MCF 10A (cell line): ENCODE results near the gene TMEM91. TPM values are rescaled to one million over a fixed set of nuclear protein-coding genes. Genes with fewer than 3 reads are reported as not detected.

Experiments used
- BruUV-seq: library from RNA; stranded (reverse); fragments of 400-500 nt; replicated peaks from 2 replicates; lab custom pipeline; 2021; lab: Mats Ljungman, UMichigan
- CTCF ChIA-PET: fragments of 300-600 bp; sonication (Branson Sonifier 250); formaldehyde crosslinking; extraction: SDS; loops from one replicate; lab custom pipeline; 2021; ENCODE audit warnings: antibody characterized with exemption, inconsistent platforms; lab: Yijun Ruan, JAX
- POLR2A ChIA-PET: fragments of 300-600, 350-650 bp; sonication (Branson Sonifier 250); formaldehyde crosslinking; extraction: SDS; loops from one replicate; lab custom pipeline; 2020; ENCODE audit warnings: antibody characterized with exemption, inconsistent platforms; lab: Yijun Ruan, JAX
- DNase-seq: peaks from one replicate; pipeline ENCODE4 v3.0.0-alpha.2; 2018; ENCODE audit not compliant: unreplicated experiment
- H3K27ac Mint-ChIP-seq: one replicate; pipeline ENCODE4 v1.8.0; 2022; ENCODE audit warnings: mild to moderate bottlenecking, low read depth, mixed read lengths; ENCODE audit not compliant: unreplicated experiment
- H3K27me3 Mint-ChIP-seq: one replicate; pipeline ENCODE4 v1.8.0; 2022; ENCODE audit warnings: mixed read lengths; ENCODE audit not compliant: insufficient read depth, unreplicated experiment
- H3K36me3 Mint-ChIP-seq: one replicate; pipeline ENCODE4 v1.8.0; 2022; ENCODE audit warnings: mild to moderate bottlenecking, moderate library complexity, mixed read lengths; ENCODE audit not compliant: insufficient read depth, unreplicated experiment
- H3K4me1 Mint-ChIP-seq: one replicate; pipeline ENCODE4 v1.8.0; 2022; ENCODE audit warnings: mixed read lengths; ENCODE audit not compliant: insufficient read depth, unreplicated experiment
- H3K4me3 Mint-ChIP-seq: one replicate; pipeline ENCODE4 v1.8.0; 2022; ENCODE audit warnings: mild to moderate bottlenecking, moderate library complexity, mixed read lengths; ENCODE audit not compliant: unreplicated experiment
- H3K9me3 Mint-ChIP-seq: one replicate; pipeline ENCODE4 v1.8.0; 2022; ENCODE audit warnings: mixed read lengths; ENCODE audit not compliant: unreplicated experiment
- intact Hi-C: fragments of 100-400 bp; cut with micrococcal nuclease; formaldehyde crosslinking; loops from 2 replicates; pipeline ENCODE4 v1.14.1; 2022
- total RNA-seq: library from RNA; stranded (reverse); gene quantifications from 2 replicates; pipeline ENCODE4 v1.2.3, GENCODE V29; 2022
- TF ChIP-seq, protein P1 (sequence below): fragments of 200-600 bp; IDR thresholded peaks from one replicate; pipeline ENCODE4 v1.8.0; 2022; ENCODE audit warnings: antibody characterized with exemption, mild to moderate bottlenecking; ENCODE audit not compliant: unreplicated experiment

Gene TMEM91
- total RNA-seq, 1 experiment from 2014 or later = 6.1 TPM

DNA sequence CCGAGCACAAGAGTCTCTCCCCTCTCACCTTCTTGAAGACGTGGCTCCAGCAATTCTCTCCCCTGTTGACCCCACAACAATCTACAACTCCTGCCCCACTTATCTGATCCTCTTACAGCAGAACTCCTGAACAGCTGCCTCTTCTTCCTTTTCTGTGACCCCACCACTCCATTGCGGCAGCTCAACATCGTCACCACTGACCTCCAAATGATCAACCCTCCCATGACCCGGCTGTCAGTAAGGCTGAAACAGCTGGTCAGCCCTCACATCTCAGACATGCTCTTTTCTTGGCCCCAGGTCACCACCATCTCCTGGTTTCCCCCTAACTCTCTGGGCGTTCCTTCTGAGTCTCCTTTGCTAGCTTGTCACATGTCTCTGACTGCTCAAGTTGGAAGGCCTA lies 19.0 kb downstream of the TMEM91 start:
- ChIA-PET CTCF (interaction anchor here (0.6 to 1.0 kb wide), 2 partner anchors 87 to 175 kb away, joined by 3 read pairs; no protein-coding TSS in a partner anchor), POLR2A (interaction anchor here (0.7 to 2.1 kb wide), 3 partner anchors 11 to 676 kb away, joined by 3 to 7 read pairs (median 6); no protein-coding TSS in a partner anchor)
- BruUV-seq = no TSS peak
- peaks cover 30% of the 10 kb centered on the region for H3K4me1 Mint-ChIP-seq
- peak overlapping the region; percentile 76 for H3K27ac Mint-ChIP-seq
- no peaks in the 10 kb centered on the region for H3K27me3 Mint-ChIP-seq
- intact Hi-C loops = loop anchor here (5.0 kb wide), 1 partner anchor 43 kb away; the partner anchor contains the start of gene TGFB1
- TF ChIP-seq, protein P1, sequence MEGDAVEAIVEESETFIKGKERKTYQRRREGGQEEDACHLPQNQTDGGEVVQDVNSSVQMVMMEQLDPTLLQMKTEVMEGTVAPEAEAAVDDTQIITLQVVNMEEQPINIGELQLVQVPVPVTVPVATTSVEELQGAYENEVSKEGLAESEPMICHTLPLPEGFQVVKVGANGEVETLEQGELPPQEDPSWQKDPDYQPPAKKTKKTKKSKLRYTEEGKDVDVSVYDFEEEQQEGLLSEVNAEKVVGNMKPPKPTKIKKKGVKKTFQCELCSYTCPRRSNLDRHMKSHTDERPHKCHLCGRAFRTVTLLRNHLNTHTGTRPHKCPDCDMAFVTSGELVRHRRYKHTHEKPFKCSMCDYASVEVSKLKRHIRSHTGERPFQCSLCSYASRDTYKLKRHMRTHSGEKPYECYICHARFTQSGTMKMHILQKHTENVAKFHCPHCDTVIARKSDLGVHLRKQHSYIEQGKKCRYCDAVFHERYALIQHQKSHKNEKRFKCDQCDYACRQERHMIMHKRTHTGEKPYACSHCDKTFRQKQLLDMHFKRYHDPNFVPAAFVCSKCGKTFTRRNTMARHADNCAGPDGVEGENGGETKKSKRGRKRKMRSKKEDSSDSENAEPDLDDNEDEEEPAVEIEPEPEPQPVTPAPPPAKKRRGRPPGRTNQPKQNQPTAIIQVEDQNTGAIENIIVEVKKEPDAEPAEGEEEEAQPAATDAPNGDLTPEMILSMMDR = no peak
- H3K4me3 Mint-ChIP-seq = peak overlapping the region; percentile 99
- no peaks in the 10 kb centered on the region for H3K9me3 Mint-ChIP-seq
- H3K36me3 Mint-ChIP-seq = peaks cover 50% of the 10 kb centered on the region
- DNase-seq = no peak

DNA sequence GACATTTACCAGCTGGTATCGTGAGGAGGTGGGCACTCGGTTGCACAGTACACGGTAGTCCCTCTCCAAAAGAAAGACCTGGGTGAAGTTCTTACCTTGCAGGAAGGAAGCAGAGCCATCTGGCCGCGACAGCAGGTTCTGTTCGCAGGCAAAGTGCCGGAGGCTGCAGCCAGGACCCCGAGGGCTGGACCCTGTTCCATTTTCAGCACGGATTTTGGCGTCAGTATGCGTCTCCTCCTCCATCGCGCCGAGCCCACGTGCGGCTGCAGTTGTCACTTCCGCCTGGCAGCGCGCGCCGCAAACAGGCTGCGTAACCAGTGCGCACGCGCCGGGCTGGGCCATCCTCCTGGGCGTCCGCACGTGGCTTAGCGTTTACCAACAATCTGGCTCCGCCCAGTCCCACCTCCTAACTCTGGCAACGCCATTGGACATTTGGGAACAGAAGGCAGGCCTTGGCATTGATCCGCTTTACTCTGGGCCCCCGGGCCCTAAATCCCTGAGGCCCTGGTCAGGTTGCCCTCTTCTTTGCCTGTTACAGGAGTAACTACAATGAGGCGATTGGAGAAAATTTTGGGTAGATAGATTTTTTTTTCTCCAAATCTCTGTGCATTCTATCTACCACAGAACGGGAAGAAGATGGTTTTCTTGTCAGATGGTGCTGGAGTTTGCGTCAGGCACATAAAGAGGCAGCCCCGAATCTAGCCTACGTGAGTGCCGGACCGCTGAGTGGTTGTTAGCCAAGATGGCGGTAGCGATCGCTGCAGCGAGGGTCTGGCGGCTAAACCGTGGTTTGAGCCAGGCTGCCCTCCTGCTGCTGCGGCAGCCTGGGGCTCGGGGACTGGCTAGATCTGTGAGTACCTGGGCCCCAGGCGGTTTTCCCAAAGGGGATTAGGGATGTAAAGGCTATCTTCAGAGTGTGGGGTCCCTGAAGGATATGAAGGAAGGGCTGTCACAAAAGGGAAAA lies 21.0 kb downstream of the TMEM91 start, which contains the start of the genes BCKDHA and EXOSC5:
TSS of gene BCKDHA (plus strand) at position 733 of the 964 bp plus-strand sequence. CDS start at position 743, 10 bp downstream.
TSS of gene EXOSC5 (minus strand) at position 274 of the 964 bp plus-strand sequence. CDS start at position 243, 31 bp downstream.
- intact Hi-C loops = loop anchor here (1.0 to 5.0 kb wide), 3 partner anchors 33 to 45 kb away; partner anchors contain the start of genes B9D2, DMAC2 and TGFB1
- peaks cover 30% of the 10 kb centered on the region for H3K36me3 Mint-ChIP-seq
- peak; percentile 100 for DNase-seq
- H3K27ac Mint-ChIP-seq = peak within 1 kb of the TSS; percentile 99
- H3K4me1 Mint-ChIP-seq = peaks cover 29% of the 10 kb centered on the region
- ChIA-PET POLR2A (interaction anchor here (0.8 to 2.6 kb wide), 12 partner anchors 12 to 87 kb away, joined by 3 to 19 read pairs (median 6); partner anchors contain the start of genes B9D2 and DMAC2), CTCF (no interaction called here)
- TF ChIP-seq, protein P1 = no peak
- H3K27me3 Mint-ChIP-seq = no peaks in the 10 kb centered on the region
- no peaks in the 10 kb centered on the region for H3K9me3 Mint-ChIP-seq
- H3K4me3 Mint-ChIP-seq = peak within 1 kb of the TSS; percentile 99
- BruUV-seq = TSS peak; percentile 67

DNA sequence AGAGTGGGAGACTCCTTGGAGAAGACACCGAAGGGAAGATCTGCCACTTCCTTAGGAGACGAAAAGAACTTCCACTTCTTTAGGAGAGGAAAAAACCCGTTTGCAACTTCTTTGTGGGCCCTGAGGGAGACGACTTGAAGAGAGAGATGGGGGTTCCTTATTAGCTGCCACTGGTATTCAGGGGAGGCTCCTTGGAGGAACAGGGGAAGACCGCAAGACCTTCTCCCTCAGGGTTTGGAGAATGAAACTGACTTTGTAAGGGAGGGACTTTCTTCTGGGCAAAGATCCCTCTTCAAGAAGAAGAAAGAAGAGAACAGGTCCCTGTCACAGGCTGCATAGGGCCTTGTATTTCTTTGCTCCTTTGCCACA lies 21.7 kb downstream of the TMEM91 start:
- Mint-ChIP-seq H3K4me1 (peaks cover 25% of the 10 kb centered on the region), H3K4me3 (peak overlapping the region; percentile 99), H3K36me3 (peaks cover 24% of the 10 kb centered on the region), H3K27ac (peak overlapping the region; percentile 99), H3K9me3 (no peaks in the 10 kb centered on the region), H3K27me3 (no peaks in the 10 kb centered on the region)
- ChIA-PET POLR2A (interaction anchor here (0.9 to 2.6 kb wide), 6 partner anchors 11 to 88 kb away, joined by 3 to 19 read pairs (median 10); partner anchors contain the start of genes B9D2 and DMAC2), CTCF (interaction anchor here (0.6 to 1.0 kb wide), 2 partner anchors 33 to 86 kb away, joined by 3 read pairs; no protein-coding TSS in a partner anchor)
- intact Hi-C loops = loop anchor here (5.0 kb wide), 1 partner anchor 46 kb away; the partner anchor contains the start of gene TGFB1
- no TSS peak for BruUV-seq
- TF ChIP-seq, protein P1 = no peak
- DNase-seq = no peak
